ENCODE measurements around the gene PRDM16. TPM values are rescaled to one million over a fixed set of nuclear protein-coding genes. Genes with fewer than 3 reads are reported as not detected.

The PRDM16 gene
- total and polyA plus RNA-seq, 2 experiments from 2014 or later = 0.14 to 0.16 TPM

DNA sequence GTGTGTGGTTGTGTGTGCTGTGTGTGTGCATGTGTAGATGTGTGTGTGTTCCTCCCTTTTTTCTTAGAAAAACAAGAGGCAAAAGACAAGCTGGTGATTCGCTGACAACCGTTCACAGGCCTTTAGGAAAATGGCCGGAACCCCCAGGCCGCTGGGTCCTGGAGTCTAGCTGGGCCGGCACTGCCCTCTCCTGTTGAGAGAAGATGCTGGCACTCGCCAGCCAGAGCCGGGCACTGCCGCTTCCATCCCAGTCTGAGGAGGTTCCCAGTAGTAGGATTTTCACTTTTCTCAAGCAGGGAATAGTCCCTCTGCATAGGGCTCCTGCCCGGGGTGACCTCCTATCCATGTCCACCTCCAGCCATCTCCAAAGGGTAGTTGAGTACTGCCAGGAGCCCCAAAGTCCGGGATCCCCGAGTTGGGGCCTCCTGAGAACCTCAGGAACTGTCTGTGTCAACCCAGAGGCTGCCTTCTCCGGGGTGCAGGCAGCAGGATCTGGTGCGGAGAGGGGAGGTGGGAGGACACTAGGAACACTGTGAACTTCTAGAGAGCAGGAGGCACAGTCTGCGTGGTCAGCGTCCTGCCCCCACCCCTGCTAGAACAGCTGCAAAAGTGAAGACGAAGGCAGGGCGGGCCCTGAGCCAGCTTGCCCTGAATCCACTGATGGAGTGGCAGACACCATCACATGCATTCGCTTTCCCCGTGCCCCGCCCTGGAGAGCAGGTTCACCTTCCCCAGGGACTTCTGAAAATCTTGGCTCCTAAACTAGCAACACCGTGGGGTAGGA, 341.3 kb downstream of the PRDM16 start:
- Histone ChIP-seq H3F3A (replicated peaks; ENCODE audit: low read depth) (no peaks in the 10 kb centered on the region), H3K27ac (ENCODE audit: low read depth) (no peak overlapping the region), H3K9me2 (ENCODE audit: insufficient read depth) (no peaks in the 10 kb centered on the region), H3K27me3 (ENCODE audit: insufficient read depth) (no peaks in the 10 kb centered on the region), H3K4me3 (no peak overlapping the region), H2AFZ (no peak overlapping the region), H3K4me2 (no peak overlapping the region), H4K20me1 (replicated peaks; ENCODE audit: insufficient read depth) (no peaks in the 10 kb centered on the region), H3K36me3 (ENCODE audit: insufficient read depth) (no peaks in the 10 kb centered on the region), H3K79me2 (replicated peaks; ENCODE audit: insufficient read depth) (no peaks in the 10 kb centered on the region), H3K4me1 (ENCODE audit: insufficient read depth) (no peaks in the 10 kb centered on the region)
- Mint-ChIP-seq H3K27ac (no peak overlapping the region), H3K9me3 (no peaks in the 10 kb centered on the region), H3K4me1 (no peaks in the 10 kb centered on the region; the same call in 2 of the 3 replicates), H3K36me3 (ENCODE audit: low read depth) (no peaks in the 10 kb centered on the region), H3K4me3 (no peak overlapping the region), H3K27me3 (ENCODE audit: insufficient read depth, low read depth, poor library complexity) (peaks cover 1% of the 10 kb centered on the region)
- peak; percentile 25 for DNase-seq (ENCODE audit: low spot score)
- peak; percentile 61 for ATAC-seq
- TF ChIP-seq, protein P1, sequence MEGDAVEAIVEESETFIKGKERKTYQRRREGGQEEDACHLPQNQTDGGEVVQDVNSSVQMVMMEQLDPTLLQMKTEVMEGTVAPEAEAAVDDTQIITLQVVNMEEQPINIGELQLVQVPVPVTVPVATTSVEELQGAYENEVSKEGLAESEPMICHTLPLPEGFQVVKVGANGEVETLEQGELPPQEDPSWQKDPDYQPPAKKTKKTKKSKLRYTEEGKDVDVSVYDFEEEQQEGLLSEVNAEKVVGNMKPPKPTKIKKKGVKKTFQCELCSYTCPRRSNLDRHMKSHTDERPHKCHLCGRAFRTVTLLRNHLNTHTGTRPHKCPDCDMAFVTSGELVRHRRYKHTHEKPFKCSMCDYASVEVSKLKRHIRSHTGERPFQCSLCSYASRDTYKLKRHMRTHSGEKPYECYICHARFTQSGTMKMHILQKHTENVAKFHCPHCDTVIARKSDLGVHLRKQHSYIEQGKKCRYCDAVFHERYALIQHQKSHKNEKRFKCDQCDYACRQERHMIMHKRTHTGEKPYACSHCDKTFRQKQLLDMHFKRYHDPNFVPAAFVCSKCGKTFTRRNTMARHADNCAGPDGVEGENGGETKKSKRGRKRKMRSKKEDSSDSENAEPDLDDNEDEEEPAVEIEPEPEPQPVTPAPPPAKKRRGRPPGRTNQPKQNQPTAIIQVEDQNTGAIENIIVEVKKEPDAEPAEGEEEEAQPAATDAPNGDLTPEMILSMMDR (conservative IDR thresholded peaks at IDR 0.05; ENCODE audit: low read depth in 2 of 2) = peak in 1 of 2 experiments; percentile 39; a peak in 3 of 4 replicates
- TF ChIP-seq, protein P2, sequence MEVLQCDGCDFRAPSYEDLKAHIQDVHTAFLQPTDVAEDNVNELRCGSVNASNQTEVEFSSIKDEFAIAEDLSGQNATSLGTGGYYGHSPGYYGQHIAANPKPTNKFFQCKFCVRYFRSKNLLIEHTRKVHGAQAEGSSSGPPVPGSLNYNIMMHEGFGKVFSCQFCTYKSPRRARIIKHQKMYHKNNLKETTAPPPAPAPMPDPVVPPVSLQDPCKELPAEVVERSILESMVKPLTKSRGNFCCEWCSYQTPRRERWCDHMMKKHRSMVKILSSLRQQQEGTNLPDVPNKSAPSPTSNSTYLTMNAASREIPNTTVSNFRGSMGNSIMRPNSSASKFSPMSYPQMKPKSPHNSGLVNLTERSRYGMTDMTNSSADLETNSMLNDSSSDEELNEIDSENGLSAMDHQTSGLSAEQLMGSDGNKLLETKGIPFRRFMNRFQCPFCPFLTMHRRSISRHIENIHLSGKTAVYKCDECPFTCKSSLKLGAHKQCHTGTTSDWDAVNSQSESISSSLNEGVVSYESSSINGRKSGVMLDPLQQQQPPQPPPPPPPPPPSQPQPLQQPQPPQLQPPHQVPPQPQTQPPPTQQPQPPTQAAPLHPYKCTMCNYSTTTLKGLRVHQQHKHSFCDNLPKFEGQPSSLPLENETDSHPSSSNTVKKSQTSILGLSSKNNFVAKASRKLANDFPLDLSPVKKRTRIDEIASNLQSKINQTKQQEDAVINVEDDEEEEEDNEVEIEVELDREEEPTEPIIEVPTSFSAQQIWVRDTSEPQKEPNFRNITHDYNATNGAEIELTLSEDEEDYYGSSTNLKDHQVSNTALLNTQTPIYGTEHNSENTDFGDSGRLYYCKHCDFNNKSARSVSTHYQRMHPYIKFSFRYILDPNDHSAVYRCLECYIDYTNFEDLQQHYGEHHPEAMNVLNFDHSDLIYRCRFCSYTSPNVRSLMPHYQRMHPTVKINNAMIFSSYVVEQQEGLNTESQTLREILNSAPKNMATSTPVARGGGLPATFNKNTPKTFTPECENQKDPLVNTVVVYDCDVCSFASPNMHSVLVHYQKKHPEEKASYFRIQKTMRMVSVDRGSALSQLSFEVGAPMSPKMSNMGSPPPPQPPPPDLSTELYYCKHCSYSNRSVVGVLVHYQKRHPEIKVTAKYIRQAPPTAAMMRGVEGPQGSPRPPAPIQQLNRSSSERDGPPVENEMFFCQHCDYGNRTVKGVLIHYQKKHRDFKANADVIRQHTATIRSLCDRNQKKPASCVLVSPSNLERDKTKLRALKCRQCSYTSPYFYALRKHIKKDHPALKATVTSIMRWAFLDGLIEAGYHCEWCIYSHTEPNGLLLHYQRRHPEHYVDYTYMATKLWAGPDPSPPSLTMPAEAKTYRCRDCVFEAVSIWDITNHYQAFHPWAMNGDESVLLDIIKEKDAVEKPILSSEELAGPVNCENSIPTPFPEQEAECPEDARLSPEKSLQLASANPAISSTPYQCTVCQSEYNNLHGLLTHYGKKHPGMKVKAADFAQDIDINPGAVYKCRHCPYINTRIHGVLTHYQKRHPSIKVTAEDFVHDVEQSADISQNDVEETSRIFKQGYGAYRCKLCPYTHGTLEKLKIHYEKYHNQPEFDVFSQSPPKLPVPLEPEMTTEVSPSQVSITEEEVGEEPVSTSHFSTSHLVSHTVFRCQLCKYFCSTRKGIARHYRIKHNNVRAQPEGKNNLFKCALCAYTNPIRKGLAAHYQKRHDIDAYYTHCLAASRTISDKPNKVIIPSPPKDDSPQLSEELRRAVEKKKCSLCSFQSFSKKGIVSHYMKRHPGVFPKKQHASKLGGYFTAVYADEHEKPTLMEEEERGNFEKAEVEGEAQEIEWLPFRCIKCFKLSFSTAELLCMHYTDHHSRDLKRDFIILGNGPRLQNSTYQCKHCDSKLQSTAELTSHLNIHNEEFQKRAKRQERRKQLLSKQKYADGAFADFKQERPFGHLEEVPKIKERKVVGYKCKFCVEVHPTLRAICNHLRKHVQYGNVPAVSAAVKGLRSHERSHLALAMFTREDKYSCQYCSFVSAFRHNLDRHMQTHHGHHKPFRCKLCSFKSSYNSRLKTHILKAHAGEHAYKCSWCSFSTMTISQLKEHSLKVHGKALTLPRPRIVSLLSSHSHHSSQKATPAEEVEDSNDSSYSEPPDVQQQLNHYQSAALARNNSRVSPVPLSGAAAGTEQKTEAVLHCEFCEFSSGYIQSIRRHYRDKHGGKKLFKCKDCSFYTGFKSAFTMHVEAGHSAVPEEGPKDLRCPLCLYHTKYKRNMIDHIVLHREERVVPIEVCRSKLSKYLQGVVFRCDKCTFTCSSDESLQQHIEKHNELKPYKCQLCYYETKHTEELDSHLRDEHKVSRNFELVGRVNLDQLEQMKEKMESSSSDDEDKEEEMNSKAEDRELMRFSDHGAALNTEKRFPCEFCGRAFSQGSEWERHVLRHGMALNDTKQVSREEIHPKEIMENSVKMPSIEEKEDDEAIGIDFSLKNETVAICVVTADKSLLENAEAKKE (CRISPR knock-in tag; IDR thresholded peaks at IDR 0.05) = no peak

Measured in GM23338 (cell line).